Measurements from ENCODE around the gene BCOR. TPM values are rescaled to one million over a fixed set of nuclear protein-coding genes. Genes with fewer than 3 reads are reported as not detected.

The BCOR gene
- total and polyA plus RNA-seq, 2 of the 13 experiments (the other 11 are each of a cell fraction or from before 2014, with no cell fraction given) = 14.3 to 15.2 TPM

DNA sequence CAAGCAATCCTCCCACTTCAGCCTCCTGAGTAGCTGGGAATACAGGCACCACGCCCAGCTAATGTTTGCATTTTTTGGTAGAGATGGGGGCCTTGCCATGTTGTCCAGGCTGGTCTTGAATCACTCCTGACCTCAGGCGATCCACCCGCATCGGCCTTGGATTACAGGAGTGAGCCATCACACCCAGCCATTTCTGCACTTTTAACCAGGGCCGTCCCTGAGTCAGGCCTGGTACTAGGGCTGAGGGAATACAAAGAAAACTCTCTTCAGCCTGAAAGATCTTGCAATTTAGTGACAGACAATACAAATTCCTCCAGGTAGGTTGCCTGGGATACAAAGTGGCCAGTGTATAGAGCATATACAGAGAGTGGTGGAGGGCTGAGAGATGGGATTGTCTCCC lies 65.8 kb downstream of the BCOR start:
- intact Hi-C loops (cut with micrococcal nuclease; ENCODE audit: unreplicated experiment) (no loop called here), in situ Hi-C loops (cut with HindIII; ENCODE audit: extremely low pct_ligation_motif_present, low pct_unique_long_range_greater_than_20kb) (no loop called here)
- Histone ChIP-seq H3K4me3 (replicated peaks in 1 of 3; ENCODE audit: insufficient read depth in 1 of 3, low read depth in 2 of 3, low read length in 3 of 3) (no peak overlapping the region), H3K36me3 (replicated peaks in 1 of 2; ENCODE audit: control insufficient read depth in 1 of 2, insufficient read depth in 2 of 2, low read length in 2 of 2) (no peaks in the 10 kb centered on the region), H3K9ac (ENCODE audit: insufficient read depth, low read depth, low read length) (no peak overlapping the region), H3K27me3 (ENCODE audit: control insufficient read depth in 1 of 2, insufficient read depth in 2 of 2, low read length in 2 of 2) (no peaks in the 10 kb centered on the region; a peak in 1 of 5 replicates), H3K4me1 (ENCODE audit: insufficient read depth, low read length) (peaks cover 11% of the 10 kb centered on the region), H3K27ac (ENCODE audit: extremely low read length, insufficient read depth, low read length) (no peak overlapping the region), H3K9me3 (ENCODE audit: low read length) (no peaks in the 10 kb centered on the region), H4K20me1 (ENCODE audit: insufficient read depth, low read length) (no peaks in the 10 kb centered on the region), H3K4me2 (ENCODE audit: low read depth, low read length) (no peak overlapping the region), H2AFZ (ENCODE audit: low read length) (no peak overlapping the region), H3K79me2 (ENCODE audit: insufficient read depth, low read length) (no peaks in the 10 kb centered on the region)
- POLR2A ChIA-PET = interaction anchor here (2.1 kb wide), 1 partner anchor 18 kb away, joined by 5 read pairs; no protein-coding TSS in a partner anchor
- WGBS (ENCODE audit: low lambda C conversion rate) = 33% methylated on average over 1 of the region's 5 CpGs
- TF ChIP-seq PRDM4 (CRISPR knock-in tag; IDR thresholded peaks at IDR 0.05; ENCODE audit: borderline replicate concordance) (no peak), CHD4 (IDR thresholded peaks at IDR 0.05; ENCODE audit: borderline replicate concordance, low read length) (no peak), FOXM1 (CRISPR knock-in tag; IDR thresholded peaks at IDR 0.05) (no peak), ZNF589 (CRISPR knock-in tag; conservative IDR thresholded peaks at IDR 0.05) (no peak), ZEB1 (IDR thresholded peaks at IDR 0.05; ENCODE audit: insufficient replicate concordance, low read depth) (no peak), SOX13 (IDR thresholded peaks at IDR 0.05) (no peak), SOX13 (CRISPR knock-in tag; conservative IDR thresholded peaks at IDR 0.05 in 1 of 2, IDR thresholded peaks at IDR 0.05 in 1 of 2) (no peak), ZNF678 (CRISPR knock-in tag; IDR thresholded peaks at IDR 0.05) (no peak), ZNF557 (CRISPR knock-in tag; IDR thresholded peaks at IDR 0.05) (no peak), ZNF232 (CRISPR knock-in tag; IDR thresholded peaks at IDR 0.05; ENCODE audit: borderline replicate concordance) (no peak), ATF1 (CRISPR knock-in tag; IDR thresholded peaks at IDR 0.05) (no peak), ARNTL (CRISPR knock-in tag; IDR thresholded peaks at IDR 0.05) (no peak), RAD51 (IDR thresholded peaks at IDR 0.05; ENCODE audit: borderline replicate concordance) (no peak)
- TF ChIP-seq, protein P1, sequence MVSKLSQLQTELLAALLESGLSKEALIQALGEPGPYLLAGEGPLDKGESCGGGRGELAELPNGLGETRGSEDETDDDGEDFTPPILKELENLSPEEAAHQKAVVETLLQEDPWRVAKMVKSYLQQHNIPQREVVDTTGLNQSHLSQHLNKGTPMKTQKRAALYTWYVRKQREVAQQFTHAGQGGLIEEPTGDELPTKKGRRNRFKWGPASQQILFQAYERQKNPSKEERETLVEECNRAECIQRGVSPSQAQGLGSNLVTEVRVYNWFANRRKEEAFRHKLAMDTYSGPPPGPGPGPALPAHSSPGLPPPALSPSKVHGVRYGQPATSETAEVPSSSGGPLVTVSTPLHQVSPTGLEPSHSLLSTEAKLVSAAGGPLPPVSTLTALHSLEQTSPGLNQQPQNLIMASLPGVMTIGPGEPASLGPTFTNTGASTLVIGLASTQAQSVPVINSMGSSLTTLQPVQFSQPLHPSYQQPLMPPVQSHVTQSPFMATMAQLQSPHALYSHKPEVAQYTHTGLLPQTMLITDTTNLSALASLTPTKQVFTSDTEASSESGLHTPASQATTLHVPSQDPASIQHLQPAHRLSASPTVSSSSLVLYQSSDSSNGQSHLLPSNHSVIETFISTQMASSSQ (IDR thresholded peaks at IDR 0.05; ENCODE audit: low read depth) = no peak
- TF ChIP-seq, protein P1 (CRISPR knock-in tag; IDR thresholded peaks at IDR 0.05; ENCODE audit: borderline replicate concordance) = no peak
- CTCF ChIA-PET (ENCODE audit: low intra/inter-chr PET ratio, low total read pairs) = no interaction called here
- ATAC-seq (no peak), FAIRE-seq (no peak), DNase-seq (ENCODE audit: low spot score) (no peak)
- BruUV-seq (replicated peaks) = no TSS peak
